ENCODE data around the gene CC2D1B.

CC2D1B gene

GRCh38 chr1:52360595-52360968 is 5.4 kb downstream of the CC2D1B start:
- DNase-seq (ENCODE audit: low read depth, low spot score) = no peak
- no peak overlapping the region for H3K4me3 ChIP-seq (ENCODE audit: low read length)

GRCh38 chr1:52359676-52360594 is 6.1 kb downstream of the CC2D1B start:
- no peak overlapping the region for H3K4me3 ChIP-seq (ENCODE audit: low read length)
- no peak for DNase-seq (ENCODE audit: low read depth, low spot score)

DNA sequence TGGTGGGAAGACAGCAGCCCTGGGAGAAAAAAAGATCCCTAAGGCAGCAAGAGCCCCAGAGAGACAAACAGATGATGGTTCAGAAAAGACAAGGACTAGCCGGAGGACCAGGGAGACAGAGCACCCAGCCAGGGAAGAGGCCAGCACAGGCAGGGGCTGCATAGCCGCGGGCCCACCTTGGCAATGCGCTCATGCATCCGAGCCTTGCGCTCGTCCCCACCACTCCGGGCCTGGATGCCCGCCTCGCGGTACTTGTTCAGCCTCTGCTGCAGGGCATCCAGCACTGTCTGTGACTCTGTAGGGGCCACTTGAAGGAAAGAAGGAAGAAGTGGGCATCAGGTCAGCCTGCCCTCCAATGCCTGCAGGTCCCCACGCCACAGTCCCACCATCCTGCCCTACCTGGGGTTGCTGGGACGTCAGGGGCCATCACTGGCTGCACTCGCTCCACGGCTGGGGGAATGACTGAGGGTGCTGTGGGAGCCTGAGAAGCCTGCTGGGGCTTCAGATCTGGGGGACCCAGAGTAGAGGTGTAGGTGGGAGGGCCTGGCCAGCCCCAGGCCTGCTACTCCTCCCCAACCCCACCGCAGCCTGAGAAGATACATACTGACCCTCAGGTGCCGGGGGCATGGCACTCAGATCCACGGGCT is 7.0 kb downstream of the CC2D1B start:
- DNase-seq (ENCODE audit: low read depth, low spot score) = no peak
- H3K4me3 ChIP-seq (ENCODE audit: low read length) = no peak overlapping the region

DNA sequence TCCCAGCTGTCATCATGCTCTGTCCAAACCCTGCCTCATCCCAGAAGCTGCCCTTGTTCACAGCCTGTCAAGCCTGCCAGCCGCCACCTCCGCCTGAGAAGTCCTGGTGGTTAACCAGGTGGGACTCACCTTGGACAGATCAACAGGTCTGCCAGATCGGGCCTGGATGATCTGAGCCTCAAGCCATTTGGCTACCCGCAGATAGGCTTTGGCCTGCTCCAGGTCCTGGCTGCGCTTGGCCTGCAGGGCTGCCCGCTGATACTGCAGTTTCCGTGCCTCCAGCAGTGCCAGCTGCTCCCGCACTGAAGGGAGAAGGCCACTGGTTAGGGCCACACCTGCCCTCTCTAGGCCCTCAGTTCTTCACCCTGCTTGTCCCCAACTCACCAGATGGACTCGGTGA is 8.6 kb downstream of the CC2D1B start:
- H3K4me3 ChIP-seq (ENCODE audit: low read length) = no peak overlapping the region
- no peak for DNase-seq (ENCODE audit: low read depth, low spot score)

- no peak overlapping the region for H3K4me3 ChIP-seq (ENCODE audit: low read length)
- no peak for DNase-seq (ENCODE audit: low read depth, low spot score)
Measured at GRCh38 chr1:52356818-52357355, 9.1 kb downstream of the CC2D1B start.

DNA sequence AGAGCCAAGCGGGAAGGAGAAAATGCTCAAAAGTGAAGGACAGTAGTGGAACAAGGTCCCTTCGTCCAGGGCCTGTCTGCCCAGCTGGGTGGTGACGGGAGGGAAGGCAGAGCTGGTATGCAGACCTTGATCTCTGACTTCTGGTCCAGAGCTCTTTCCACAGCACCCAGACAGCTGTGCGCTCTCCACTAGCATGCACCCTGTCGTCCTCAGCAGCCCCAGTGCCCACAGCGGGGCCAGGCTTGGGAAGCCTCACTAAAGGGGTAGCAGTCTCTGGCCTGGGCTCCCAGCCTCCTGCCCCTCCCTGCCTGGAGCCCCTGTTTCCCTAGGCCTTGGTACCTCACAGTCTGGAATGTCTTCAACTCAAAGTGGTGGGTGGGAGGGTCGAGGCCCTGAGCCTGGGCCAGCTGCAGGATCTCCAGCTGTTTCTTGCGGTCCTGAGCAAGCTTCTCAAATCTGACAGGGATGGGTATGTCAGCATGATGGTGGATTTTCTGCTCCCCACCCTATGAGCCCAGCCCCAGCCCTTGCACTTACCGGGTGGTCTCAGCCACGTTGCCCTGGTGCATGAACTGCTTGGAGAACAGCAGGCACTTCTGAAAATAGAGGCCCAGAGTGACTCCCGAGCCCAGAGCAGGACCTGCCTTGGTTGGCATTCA is 10.0 kb downstream of the CC2D1B start:
- no peak for DNase-seq (ENCODE audit: low read depth, low spot score)

DNA sequence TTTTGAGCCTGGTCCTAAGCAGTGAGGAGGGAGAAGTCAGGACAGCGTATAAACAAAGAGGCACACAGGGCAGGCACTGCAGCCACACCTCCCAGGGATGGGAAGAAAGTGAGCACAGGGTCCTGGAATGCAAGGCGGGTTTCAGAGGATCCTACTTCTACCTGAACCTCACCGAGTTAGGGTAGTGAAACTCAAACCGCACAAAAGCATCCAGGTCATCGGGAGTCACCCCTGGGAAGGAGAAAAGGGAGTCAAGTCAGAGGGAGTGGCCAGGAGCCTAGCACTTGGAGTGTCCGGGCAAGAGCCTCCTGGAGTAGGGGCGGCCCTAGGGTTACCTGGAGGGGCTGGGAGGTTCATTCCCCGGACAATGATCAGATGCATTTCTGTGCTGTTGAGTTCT is 10.6 kb downstream of the CC2D1B start:
- no peak overlapping the region for H3K4me3 ChIP-seq (ENCODE audit: low read length)
- no peak for DNase-seq (ENCODE audit: low read depth, low spot score)

More for the DNA sequence above, 10.0 kb downstream of the CC2D1B start:
- H3K4me3 ChIP-seq (ENCODE audit: low read length) = no peak overlapping the region

DNA sequence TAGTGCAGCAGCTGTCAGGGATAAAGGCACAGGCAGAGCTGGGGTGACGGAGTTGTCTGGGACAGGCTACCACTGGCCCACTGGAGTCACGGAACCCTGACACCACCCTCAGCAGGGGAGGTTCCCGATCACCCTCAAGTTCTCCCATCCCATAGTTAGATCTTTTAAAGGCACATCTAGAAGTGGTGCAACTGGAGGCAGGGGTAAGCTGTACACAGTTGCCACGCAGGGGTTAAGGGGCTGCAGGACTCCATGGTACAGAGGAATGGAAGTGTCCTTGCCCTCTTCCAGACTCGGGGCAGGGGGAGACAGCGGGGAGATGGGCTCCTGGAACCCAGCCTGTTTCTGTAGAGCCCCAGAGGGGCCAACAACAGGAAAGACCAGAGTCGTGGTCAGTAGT is 13.3 kb downstream of the CC2D1B start:
- DNase-seq (ENCODE audit: low read depth, low spot score) = no peak
- H3K4me3 ChIP-seq (ENCODE audit: low read length) = no peak overlapping the region

DNA sequence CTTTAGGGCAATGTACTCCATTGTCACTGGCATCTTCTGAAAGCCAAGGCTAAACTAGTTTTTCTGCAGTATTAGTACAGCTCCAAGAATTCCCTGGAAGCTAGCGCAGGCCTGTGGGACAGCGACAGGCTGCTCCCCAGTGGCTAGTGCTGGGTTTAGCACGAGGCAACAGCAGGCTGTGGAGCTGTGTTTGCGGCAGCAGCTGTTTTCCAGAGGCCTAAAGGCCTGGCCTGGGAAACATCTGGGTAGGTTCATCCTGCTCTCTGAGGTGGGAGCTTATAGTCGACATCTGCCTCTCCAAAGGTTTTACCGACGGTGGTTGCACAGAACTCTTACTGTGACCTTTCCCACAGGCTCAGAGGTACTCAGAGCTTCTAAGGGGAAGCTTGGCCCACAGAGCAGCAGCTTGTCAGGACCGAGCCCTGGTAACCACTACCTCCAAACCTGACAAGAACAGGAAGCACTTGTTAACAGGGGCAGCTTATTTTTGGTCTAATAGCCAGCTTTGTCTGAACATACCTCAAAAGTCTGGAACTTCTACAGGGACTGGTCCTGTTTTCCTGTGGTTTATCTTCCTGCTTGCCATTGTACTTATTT is 17.2 kb downstream of the CC2D1B start:
- no peak for DNase-seq (ENCODE audit: low read depth, low spot score)

DNA sequence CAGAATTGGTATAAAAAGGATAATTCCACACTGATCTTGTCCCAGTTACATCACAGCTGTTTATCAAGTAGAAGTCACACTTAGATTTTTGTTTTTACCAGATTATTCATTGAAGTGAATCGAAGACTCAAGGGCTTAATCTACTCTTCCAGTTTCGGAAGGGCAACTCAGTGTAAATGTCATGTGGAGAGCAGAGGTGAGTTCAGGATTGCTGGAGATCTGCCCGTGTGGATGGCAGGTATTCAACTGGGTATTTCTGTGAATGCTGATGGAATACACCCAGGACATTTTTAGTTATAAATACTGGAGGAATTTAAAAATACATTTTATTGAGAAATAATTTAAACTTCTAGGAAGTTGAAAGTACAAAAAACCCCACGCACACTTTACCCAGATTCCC is 19.4 kb downstream of the CC2D1B start:
- no peak overlapping the region for H3K4me3 ChIP-seq (ENCODE audit: low read length)
- no peak for DNase-seq (ENCODE audit: low read depth, low spot score)

More for the DNA sequence above, 17.2 kb downstream of the CC2D1B start:
- no peak overlapping the region for H3K4me3 ChIP-seq (ENCODE audit: low read length)

DNA sequence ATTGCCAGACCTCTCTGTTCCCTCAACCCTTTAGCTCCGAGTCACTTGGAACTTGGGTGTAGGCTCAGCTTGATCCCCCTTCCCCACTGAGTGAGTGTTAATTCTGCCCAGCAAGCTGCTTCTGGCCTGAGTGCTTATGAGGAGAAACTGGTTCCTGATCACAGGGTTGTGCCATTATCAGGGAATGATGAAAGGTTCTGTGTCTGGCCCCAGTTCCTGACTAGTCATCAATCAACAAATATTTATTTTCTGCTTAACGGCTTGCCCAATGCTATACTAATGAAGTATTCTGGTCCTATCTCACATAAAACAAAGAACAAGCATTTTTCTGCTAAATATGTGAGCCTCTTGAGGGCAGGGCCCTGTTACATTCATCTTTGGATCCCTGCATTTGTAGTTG is 20.8 kb downstream of the CC2D1B start:
- H3K4me3 ChIP-seq (ENCODE audit: low read length) = no peak overlapping the region
- DNase-seq (ENCODE audit: low read depth, low spot score) = no peak

DNA sequence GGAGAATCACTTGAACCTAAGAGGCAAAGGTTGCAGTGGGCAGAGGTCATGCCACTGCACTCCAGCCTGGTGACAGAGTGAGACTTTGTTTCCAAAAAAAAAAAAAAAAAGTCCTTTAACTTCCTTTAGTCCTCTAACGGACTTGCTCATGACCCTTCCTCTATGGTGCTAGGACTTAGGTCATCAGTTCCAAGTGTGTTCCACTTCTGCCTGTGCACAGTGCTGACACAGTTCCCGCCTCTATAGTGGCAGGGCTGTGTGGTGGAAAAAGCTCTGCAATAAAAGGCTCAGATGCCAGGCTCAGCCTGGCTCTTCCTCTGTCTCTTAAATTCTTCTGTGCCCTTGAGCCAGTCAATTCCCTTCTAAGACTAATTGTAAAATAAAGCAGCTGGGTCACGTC is 22.0 kb downstream of the CC2D1B start:
- no peak for DNase-seq (ENCODE audit: low read depth, low spot score)
- H3K4me3 ChIP-seq (ENCODE audit: low read length) = no peak overlapping the region

DNA sequence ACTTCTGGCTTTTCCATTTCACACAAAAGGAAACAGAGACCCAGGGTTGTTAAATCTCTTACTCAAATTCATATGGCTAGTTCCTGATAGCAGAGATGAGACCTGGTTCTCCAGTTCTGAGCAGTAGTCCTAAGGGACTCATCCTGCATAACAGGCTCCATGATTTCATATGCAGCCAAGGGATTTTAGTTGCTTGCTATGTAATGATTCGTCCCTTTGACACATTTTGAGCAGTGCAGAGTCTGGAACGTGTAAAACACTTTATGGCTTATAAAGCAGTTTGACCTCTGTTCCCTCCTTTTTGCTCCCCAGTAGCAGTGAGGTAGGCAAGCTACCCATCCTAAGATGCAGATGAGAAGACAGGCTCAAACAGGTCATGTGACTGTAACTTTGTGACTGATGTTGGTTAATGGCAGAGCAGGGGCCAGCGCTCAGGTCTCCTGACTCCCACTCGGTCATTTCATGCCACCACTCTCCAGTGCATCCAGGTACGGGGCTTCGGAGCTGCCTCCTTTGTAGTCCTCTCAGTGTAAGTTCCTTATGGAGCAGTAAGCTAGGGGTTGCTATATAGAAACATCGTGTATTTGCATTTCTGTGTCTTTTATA is 24.2 kb downstream of the CC2D1B start:
- no peak for DNase-seq (ENCODE audit: low read depth, low spot score)
- no peak overlapping the region for H3K4me3 ChIP-seq (ENCODE audit: low read length)

GRCh38 chr1:52337439-52337838 is 28.6 kb downstream of the CC2D1B start:
- H3K4me3 ChIP-seq (ENCODE audit: low read length) = no peak overlapping the region
- DNase-seq (ENCODE audit: low read depth, low spot score) = no peak

- H3K4me3 ChIP-seq (ENCODE audit: low read length) = no peak overlapping the region
- DNase-seq (ENCODE audit: low read depth, low spot score) = no peak
Measured at GRCh38 chr1:52334906-52335528, 31.0 kb downstream of the CC2D1B start.

DNA sequence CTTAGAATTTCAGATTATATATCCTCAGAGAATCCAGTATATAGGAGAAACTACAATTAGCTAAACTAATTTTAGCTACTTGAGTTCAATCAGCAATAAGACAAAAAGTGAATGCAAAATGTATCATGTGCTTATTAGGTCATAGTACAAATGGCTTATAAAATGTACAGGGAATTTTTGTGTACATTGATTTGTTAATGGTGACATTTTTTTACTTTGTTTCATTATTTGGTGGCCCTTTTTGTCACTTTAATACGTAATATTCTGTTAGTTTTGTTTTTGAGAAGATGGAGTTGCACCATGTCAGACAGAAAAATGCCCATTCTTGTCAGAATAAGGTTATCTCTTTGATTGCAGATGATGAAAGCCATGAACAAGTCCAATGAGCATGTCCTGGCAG is 33.6 kb downstream of the CC2D1B start:
- DNase-seq (ENCODE audit: low read depth, low spot score) = no peak
- H3K4me3 ChIP-seq (ENCODE audit: low read length) = no peak overlapping the region

- no peak for DNase-seq (ENCODE audit: low read depth, low spot score)
- H3K4me3 ChIP-seq (ENCODE audit: low read length) = no peak overlapping the region
Measured at GRCh38 chr1:52328615-52329014, 37.4 kb downstream of the CC2D1B start.

DNA sequence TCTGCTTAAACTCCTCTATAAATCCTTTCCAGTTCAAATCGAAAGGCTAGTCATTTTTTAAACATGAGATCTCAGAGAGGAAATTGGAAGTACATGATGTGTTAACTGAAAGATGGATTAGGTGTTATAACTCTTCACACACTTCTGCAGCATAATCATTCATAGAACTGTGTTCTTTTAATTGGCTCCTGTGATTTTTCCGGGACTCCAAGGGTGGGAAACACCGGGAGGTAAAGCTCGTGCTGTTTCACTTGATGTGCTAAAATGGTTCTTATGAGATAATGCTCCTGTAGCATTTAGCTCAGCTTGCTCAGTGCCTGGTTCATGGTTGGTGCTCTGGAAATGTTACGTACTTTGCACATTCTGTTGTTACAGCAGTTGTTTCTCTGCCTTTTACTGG is 40.2 kb downstream of the CC2D1B start:
- H3K4me3 ChIP-seq (ENCODE audit: low read length) = no peak overlapping the region
- DNase-seq (ENCODE audit: low read depth, low spot score) = no peak

GRCh38 chr1:52323731-52324130 is 42.3 kb downstream of the CC2D1B start:
- no peak overlapping the region for H3K4me3 ChIP-seq (ENCODE audit: low read length)
- no peak for DNase-seq (ENCODE audit: low read depth, low spot score)

Data from Jurkat, Clone E6-1 (cell line).